Spleen (tissue), 7 donors: Measurements from ENCODE around the gene LPGAT1.

Experiments used
- CTCF ChIP-seq, 11 experiments: fragments of 200-600 bp in 7 of 11; fragments of 450-650 bp in 4 of 11; sonication (generic) in 4 of 11; IDR thresholded peaks in 8 of 11; conservative IDR thresholded peaks in 3 of 11; 1 replicate in 7 of 11; 2 replicates in 4 of 11; pipeline versions ENCODE4 v1.4.0 to v1.8.0; 2016 to 2021; ENCODE audit warnings: antibody characterized with exemption in 11 of 11, inconsistent platforms in 4 of 11, mild to moderate bottlenecking in 1 of 11
- POLR2A ChIP-seq, 3 donors: fragments of 450-650 bp; IDR thresholded peaks; one replicate each; pipeline ENCODE4 v1.5.1; 2017; ENCODE audit warnings: antibody characterized with exemption in 3 of 3, mild to moderate bottlenecking in 1 of 3
- donor health status: DM: no; HTN: no; CAD: no; lungs with moderate emphysema.
- donor health status: DM: no; HTN: no; CAD: no.
- donor health status: DM: no; HTN: no; CAD: no.

- TF ChIP-seq CTCF (IDR thresholded peaks at IDR 0.05 in 8 of 11, conservative IDR thresholded peaks at IDR 0.05 in 3 of 11) = no peak
- TF ChIP-seq POLR2A (IDR thresholded peaks at IDR 0.05) = no peak
Measured at GRCh38 chr1:211734359-211734758, 96.2 kb downstream of the LPGAT1 start.
